Measurements from ENCODE around the gene ARHGAP26.
"Not testable (repeated sequence)": the region's sequence is repeated elsewhere in the genome, so short reads cannot be mapped to it uniquely, and the experiment has no call there.

DNA sequence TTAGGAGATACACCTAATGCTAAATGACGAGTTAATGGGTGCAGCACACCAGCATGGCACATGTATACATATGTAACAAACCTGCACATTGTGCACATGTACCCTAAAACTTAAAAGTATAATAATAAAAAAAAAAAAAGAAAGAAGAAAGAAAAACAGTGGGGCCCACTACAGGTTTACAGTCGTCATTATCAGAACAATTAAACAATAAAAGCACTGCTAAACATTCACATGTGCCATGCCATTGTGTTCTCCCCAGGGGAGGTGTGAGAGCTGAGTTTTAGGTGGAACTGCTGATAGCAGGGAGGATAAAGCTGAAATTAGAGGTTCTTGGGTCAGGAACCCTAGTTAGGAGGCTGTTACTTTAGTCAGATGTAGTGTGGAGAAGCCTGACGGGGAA lies 348.6 kb downstream of the ARHGAP26 start:
- TF ChIP-seq, protein P1, sequence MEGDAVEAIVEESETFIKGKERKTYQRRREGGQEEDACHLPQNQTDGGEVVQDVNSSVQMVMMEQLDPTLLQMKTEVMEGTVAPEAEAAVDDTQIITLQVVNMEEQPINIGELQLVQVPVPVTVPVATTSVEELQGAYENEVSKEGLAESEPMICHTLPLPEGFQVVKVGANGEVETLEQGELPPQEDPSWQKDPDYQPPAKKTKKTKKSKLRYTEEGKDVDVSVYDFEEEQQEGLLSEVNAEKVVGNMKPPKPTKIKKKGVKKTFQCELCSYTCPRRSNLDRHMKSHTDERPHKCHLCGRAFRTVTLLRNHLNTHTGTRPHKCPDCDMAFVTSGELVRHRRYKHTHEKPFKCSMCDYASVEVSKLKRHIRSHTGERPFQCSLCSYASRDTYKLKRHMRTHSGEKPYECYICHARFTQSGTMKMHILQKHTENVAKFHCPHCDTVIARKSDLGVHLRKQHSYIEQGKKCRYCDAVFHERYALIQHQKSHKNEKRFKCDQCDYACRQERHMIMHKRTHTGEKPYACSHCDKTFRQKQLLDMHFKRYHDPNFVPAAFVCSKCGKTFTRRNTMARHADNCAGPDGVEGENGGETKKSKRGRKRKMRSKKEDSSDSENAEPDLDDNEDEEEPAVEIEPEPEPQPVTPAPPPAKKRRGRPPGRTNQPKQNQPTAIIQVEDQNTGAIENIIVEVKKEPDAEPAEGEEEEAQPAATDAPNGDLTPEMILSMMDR (IDR thresholded peaks at IDR 0.05; ENCODE audit: low read depth, low read length, missing input control) = not testable (repeated sequence)
- TF ChIP-seq SP1 (IDR thresholded peaks at IDR 0.05); RAD21 (IDR thresholded peaks at IDR 0.05); TAF1 (conservative IDR thresholded peaks at IDR 0.05): not testable (repeated sequence)
- TF ChIP-seq, protein P2, sequence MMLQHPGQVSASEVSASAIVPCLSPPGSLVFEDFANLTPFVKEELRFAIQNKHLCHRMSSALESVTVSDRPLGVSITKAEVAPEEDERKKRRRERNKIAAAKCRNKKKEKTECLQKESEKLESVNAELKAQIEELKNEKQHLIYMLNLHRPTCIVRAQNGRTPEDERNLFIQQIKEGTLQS (IDR thresholded peaks at IDR 0.05) = not testable (repeated sequence)

All from liver (tissue), 3 donors.